Activated CD8-positive, alpha-beta memory T cell treated with anti-CD3 and anti-CD28 coated beads for 36 hours (primary cell): ENCODE data around the gene ERC1. TPM values are rescaled to one million over a fixed set of nuclear protein-coding genes. Genes with fewer than 3 reads are reported as not detected.
"Not testable (repeated sequence)": the region's sequence is repeated elsewhere in the genome, so short reads cannot be mapped to it uniquely, and the experiment has no call there.

Experiments
- CTCF ChIA-PET: fragments of 350-600 bp; sonication (Branson Sonifier 250); formaldehyde crosslinking; loops from one replicate; lab custom pipeline; 2021; ENCODE audit warnings: antibody characterized with exemption; lab: Charles Lee
- POLR2A ChIA-PET: fragments of 350-600 bp; sonication (Branson Sonifier 250); formaldehyde crosslinking; loops from one replicate; lab custom pipeline; 2021; ENCODE audit warnings: antibody characterized with exemption; lab: Charles Lee
- total RNA-seq, 2 experiments: library from RNA; stranded (reverse); gene quantifications; one replicate each; pipeline ENCODE4 v1.2.3, GENCODE V29; 2021

The ERC1 gene
- total RNA-seq, 2 experiments from 2014 or later: 24.2 to 25.8 TPM

GRCh38 chr12:1318327-1319031 lies 327.5 kb downstream of the ERC1 start:
- POLR2A ChIA-PET: no interaction called here
- CTCF ChIA-PET: no interaction called here

GRCh38 chr12:1319212-1319611 lies 328.2 kb downstream of the ERC1 start:
- ChIA-PET POLR2A (interaction anchor here (0.5 kb wide), 1 partner anchor 550 kb away, joined by 3 read pairs; no protein-coding TSS in a partner anchor), CTCF (no interaction called here)

GRCh38 chr12:1320021-1320420 lies 329.0 kb downstream of the ERC1 start:
- POLR2A ChIA-PET: no interaction called here
- CTCF ChIA-PET: no interaction called here

- CTCF ChIA-PET: no interaction called here
- POLR2A ChIA-PET: no interaction called here
Observed at GRCh38 chr12:1322821-1323220, 331.8 kb downstream of the ERC1 start.

GRCh38 chr12:1324099-1324498 lies 333.1 kb downstream of the ERC1 start:
- ChIA-PET POLR2A (no interaction called here), CTCF (no interaction called here)

- ChIA-PET CTCF (no interaction called here), POLR2A (no interaction called here)
Observed at GRCh38 chr12:1324910-1325309, 333.9 kb downstream of the ERC1 start.

GRCh38 chr12:1325666-1326065 lies 334.6 kb downstream of the ERC1 start:
- POLR2A ChIA-PET: no interaction called here

GRCh38 chr12:1326258-1326657 lies 335.2 kb downstream of the ERC1 start:
- CTCF ChIA-PET: no interaction called here
- POLR2A ChIA-PET: no interaction called here

More at GRCh38 chr12:1325666-1326065, 334.6 kb downstream of the ERC1 start:
- CTCF ChIA-PET: no interaction called here

- ChIA-PET CTCF (no interaction called here), POLR2A (no interaction called here)
Observed at GRCh38 chr12:1328391-1328790, 337.4 kb downstream of the ERC1 start.

- ChIA-PET POLR2A (interaction anchor here (0.6 kb wide), 1 partner anchor 256 kb away, joined by 8 read pairs; no protein-coding TSS in a partner anchor), CTCF (no interaction called here)
Observed at GRCh38 chr12:1329784-1330476, 338.9 kb downstream of the ERC1 start.

GRCh38 chr12:1330477-1330827 lies 339.4 kb downstream of the ERC1 start:
- POLR2A ChIA-PET: interaction anchor here (0.6 kb wide), 1 partner anchor 256 kb away, joined by 8 read pairs; no protein-coding TSS in a partner anchor

GRCh38 chr12:1332327-1332726 lies 341.3 kb downstream of the ERC1 start:
- ChIA-PET CTCF (no interaction called here), POLR2A (no interaction called here)

More at GRCh38 chr12:1330477-1330827, 339.4 kb downstream of the ERC1 start:
- CTCF ChIA-PET: no interaction called here

- ChIA-PET CTCF (no interaction called here), POLR2A (no interaction called here)
Observed at GRCh38 chr12:1338483-1339177, 347.6 kb downstream of the ERC1 start.

- CTCF ChIA-PET, POLR2A ChIA-PET: not testable (repeated sequence)
Observed at GRCh38 chr12:1339178-1339541, 348.1 kb downstream of the ERC1 start.

GRCh38 chr12:1339618-1340319 lies 348.7 kb downstream of the ERC1 start:
- POLR2A ChIA-PET: no interaction called here
- CTCF ChIA-PET: no interaction called here

GRCh38 chr12:1341270-1341669 lies 350.2 kb downstream of the ERC1 start:
- POLR2A ChIA-PET, CTCF ChIA-PET: not testable (repeated sequence)

- ChIA-PET POLR2A (no interaction called here), CTCF (interaction anchor here (0.6 kb wide), 1 partner anchor 339 kb away, joined by 3 read pairs; no protein-coding TSS in a partner anchor)
Observed at GRCh38 chr12:1343422-1343821, 352.4 kb downstream of the ERC1 start.

GRCh38 chr12:1344245-1344644 lies 353.2 kb downstream of the ERC1 start:
- CTCF ChIA-PET: no interaction called here
- POLR2A ChIA-PET: no interaction called here

- CTCF ChIA-PET: no interaction called here
Observed at GRCh38 chr12:1346126-1346525, 355.1 kb downstream of the ERC1 start.

GRCh38 chr12:1347294-1347693 lies 356.3 kb downstream of the ERC1 start:
- POLR2A ChIA-PET: no interaction called here
- CTCF ChIA-PET: interaction anchor here (0.7 kb wide), 1 partner anchor 23 kb away, joined by 3 read pairs; no protein-coding TSS in a partner anchor

More at GRCh38 chr12:1346126-1346525, 355.1 kb downstream of the ERC1 start:
- POLR2A ChIA-PET: no interaction called here
